MM.1S (cell line): Measurements from ENCODE around the gene CYP46A1.
"Not testable (repeated sequence)": the region's sequence is repeated elsewhere in the genome, so short reads cannot be mapped to it uniquely, and the experiment has no call there.

Experiments used
- DNase-seq: peaks from one replicate; pipeline ENCODE4 v3.0.0-alpha.2; 2015
- H2AFZ ChIP-seq: fragments of 300-600 bp; sonication (generic); 2 replicates; pipeline ENCODE4 v1.6.0; 2016; ENCODE audit warnings: antibody characterized with exemption, low read length
- H3F3A ChIP-seq: fragments of 300-600 bp; sonication (generic); 2 replicates; pipeline ENCODE4 v1.6.1; 2016; ENCODE audit warnings: mild to moderate bottlenecking, antibody characterized with exemption, low read length, moderate library complexity, mixed read lengths; ENCODE audit not compliant: insufficient read depth
- H3K27ac ChIP-seq: fragments of 300-600 bp; sonication (generic); 2 replicates; pipeline ENCODE4 v1.5.1; 2016; ENCODE audit warnings: mild to moderate bottlenecking, low read length
- H3K27me3 ChIP-seq: fragments of 300-600 bp; sonication (generic); replicated peaks from 2 replicates; pipeline ENCODE4 v1.6.0; 2016; ENCODE audit warnings: low read length; ENCODE audit not compliant: insufficient read depth
- H3K36me3 ChIP-seq: fragments of 300-600 bp; sonication (generic); replicated peaks from 2 replicates; pipeline ENCODE4 v1.6.1; 2016; ENCODE audit warnings: mild to moderate bottlenecking, low read length, mixed read lengths; ENCODE audit not compliant: insufficient read depth
- H3K4me1 ChIP-seq: fragments of 300-600 bp; sonication (generic); 2 replicates; pipeline ENCODE4 v1.6.1; 2016; ENCODE audit warnings: low read length, mixed read lengths
- H3K4me2 ChIP-seq: fragments of 300-600 bp; sonication (generic); 2 replicates; pipeline ENCODE4 v1.6.0; 2016; ENCODE audit warnings: low read depth, low read length
- H3K4me3 ChIP-seq: fragments of 300-600 bp; sonication (generic); 2 replicates; pipeline ENCODE4 v1.5.1; 2016; ENCODE audit warnings: low read length, mixed read lengths
- H3K79me2 ChIP-seq: fragments of 300-600 bp; sonication (generic); 2 replicates; pipeline ENCODE4 v1.6.1; 2016; ENCODE audit warnings: mixed run types, low read length, mixed read lengths
- H3K9ac ChIP-seq: fragments of 300-600 bp; sonication (generic); 2 replicates; pipeline ENCODE4 v1.6.1; 2016; ENCODE audit warnings: low read length, mixed read lengths
- H3K9me2 ChIP-seq: fragments of 300-600 bp; sonication (generic); replicated peaks from 2 replicates; pipeline ENCODE4 v1.6.1; 2016; ENCODE audit warnings: mild to moderate bottlenecking, low read length, mixed read lengths; ENCODE audit not compliant: insufficient read depth
- H3K9me3 ChIP-seq: fragments of 300-600 bp; sonication (generic); replicated peaks from 2 replicates; pipeline ENCODE4 v1.6.1; 2016; ENCODE audit warnings: mild to moderate bottlenecking, low read length, mixed read lengths; ENCODE audit not compliant: insufficient read depth
- H4K20me1 ChIP-seq: fragments of 300-600 bp; sonication (generic); 2 replicates; pipeline ENCODE4 v1.6.1; 2016; ENCODE audit warnings: mild to moderate bottlenecking, low read length, moderate library complexity, mixed read lengths; ENCODE audit not compliant: insufficient read depth
- CTCF ChIP-seq: fragments of 300-600 bp; sonication (generic); IDR thresholded peaks from 2 replicates; pipeline ENCODE4 v1.5.1; 2016; ENCODE audit warnings: antibody characterized with exemption, low read length, mixed read lengths
- EZH2 ChIP-seq: fragments of 300-600 bp; sonication (generic); optimal IDR thresholded peaks from 2 replicates; pipeline ENCODE3; 2017; ENCODE audit warnings: low read depth, mild to moderate bottlenecking, antibody characterized with exemption, low read length, mixed read lengths
- EZH2phosphoT487 ChIP-seq: fragments of 300-600 bp; sonication (generic); IDR thresholded peaks from 2 replicates; pipeline ENCODE4 v1.6.1; 2018; ENCODE audit warnings: antibody characterized with exemption, low read length

CYP46A1 gene

GRCh38 chr14:99760817-99761216 lies 76.7 kb downstream of the CYP46A1 start:
- no peak overlapping the region for H3K9ac ChIP-seq
- H3F3A ChIP-seq = no peaks in the 10 kb centered on the region
- TF ChIP-seq EZH2phosphoT487 = no peak
- no peak for TF ChIP-seq EZH2
- no peaks in the 10 kb centered on the region for H3K4me1 ChIP-seq
- no peak overlapping the region for H3K4me3 ChIP-seq
- H3K9me2 ChIP-seq = no peaks in the 10 kb centered on the region
- H3K79me2 ChIP-seq = no peaks in the 10 kb centered on the region
- H3K9me3 ChIP-seq = no peaks in the 10 kb centered on the region
- H4K20me1 ChIP-seq = no peaks in the 10 kb centered on the region
- H3K27me3 ChIP-seq = no peaks in the 10 kb centered on the region
- DNase-seq = no peak
- no peak overlapping the region for H3K4me2 ChIP-seq
- no peak overlapping the region for H3K27ac ChIP-seq
- H2AFZ ChIP-seq = no peak overlapping the region
- no peaks in the 10 kb centered on the region for H3K36me3 ChIP-seq

- not testable (repeated sequence) for H3K27me3 ChIP-seq, H3K9ac ChIP-seq, H3F3A ChIP-seq, H2AFZ ChIP-seq, H3K27ac ChIP-seq, H3K36me3 ChIP-seq, H3K9me3 ChIP-seq, H4K20me1 ChIP-seq, H3K4me1 ChIP-seq, H3K4me3 ChIP-seq, H3K79me2 ChIP-seq, H3K9me2 ChIP-seq, H3K4me2 ChIP-seq, DNase-seq
These were observed 78.8 kb downstream of the CYP46A1 start for GRCh38 chr14:99762911-99763310.

GRCh38 chr14:99763527-99764221 lies 79.6 kb downstream of the CYP46A1 start:
- Histone ChIP-seq H3K79me2 (no peaks in the 10 kb centered on the region), H3K4me2 (no peak overlapping the region), H3K36me3 (no peaks in the 10 kb centered on the region), H3K27ac (no peak overlapping the region), H4K20me1 (no peaks in the 10 kb centered on the region), H3K4me1 (no peaks in the 10 kb centered on the region), H3K27me3 (no peaks in the 10 kb centered on the region), H3F3A (no peaks in the 10 kb centered on the region), H2AFZ (no peak overlapping the region), H3K9ac (no peak overlapping the region), H3K9me3 (no peaks in the 10 kb centered on the region), H3K9me2 (no peaks in the 10 kb centered on the region), H3K4me3 (no peak overlapping the region)
- TF ChIP-seq CTCF (no peak), EZH2 (no peak), EZH2phosphoT487 (no peak)
- DNase-seq = no peak

DNA sequence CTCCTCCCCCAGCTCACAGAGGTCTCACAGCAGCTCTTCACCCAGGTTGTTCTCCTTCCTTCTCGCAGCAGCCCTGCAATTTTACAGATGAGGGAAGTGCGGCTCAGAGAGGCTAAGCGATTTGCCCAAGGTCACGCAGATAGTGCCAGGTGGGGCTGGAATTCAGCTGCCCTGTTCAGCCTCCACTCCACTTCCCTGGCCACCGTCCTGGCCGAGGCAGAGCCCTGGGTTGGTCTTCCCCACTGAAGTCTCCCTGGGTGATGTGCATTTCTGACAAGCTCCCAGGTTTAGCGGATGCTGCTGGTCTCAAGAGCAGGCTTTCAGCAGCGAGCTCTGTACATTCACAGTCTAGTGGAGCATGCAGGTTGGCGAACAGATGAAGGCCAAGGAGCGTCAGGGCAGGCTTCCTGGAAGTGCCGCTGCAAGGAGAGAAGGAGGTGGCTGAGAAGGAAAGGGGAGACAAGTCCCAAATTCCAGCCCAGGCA lies 80.2 kb downstream of the CYP46A1 start:
- H3K4me3 ChIP-seq = no peak overlapping the region
- H3K4me1 ChIP-seq = no peaks in the 10 kb centered on the region
- DNase-seq = no peak

More for the DNA sequence above, 80.2 kb downstream of the CYP46A1 start:
- Histone ChIP-seq H2AFZ (no peak overlapping the region), H3K9me3 (no peaks in the 10 kb centered on the region), H3K9me2 (no peaks in the 10 kb centered on the region), H4K20me1 (no peaks in the 10 kb centered on the region), H3K27ac (no peak overlapping the region), H3K27me3 (no peaks in the 10 kb centered on the region), H3K4me2 (no peak overlapping the region), H3K9ac (no peak overlapping the region), H3K79me2 (no peaks in the 10 kb centered on the region), H3K36me3 (no peaks in the 10 kb centered on the region), H3F3A (no peaks in the 10 kb centered on the region)
- TF ChIP-seq CTCF (no peak), EZH2phosphoT487 (no peak), EZH2 (no peak)
